Neural cell (in vitro differentiated cells): Measurements from ENCODE around the gene ARHGEF16.

Source experiments
- EP300 ChIP-seq: fragments of 450-650 bp; conservative IDR thresholded peaks from 2 replicates; pipeline ENCODE4 v1.6.1; 2014; ENCODE audit warnings: antibody characterized with exemption, mild to moderate bottlenecking, moderate library complexity; ENCODE audit not compliant: poor library complexity, severe bottlenecking
- EZH2 ChIP-seq: fragments of 200-600, 300-800 bp; shearing (Covaris generic), sonication (generic); IDR thresholded peaks from 2 replicates; pipeline ENCODE4 v1.6.1; 2014; ENCODE audit warnings: antibody characterized with exemption, low read length, borderline replicate concordance, mild to moderate bottlenecking; ENCODE audit not compliant: insufficient read depth, poor library complexity, severe bottlenecking
- MXI1 ChIP-seq: fragments of 450-650 bp; conservative IDR thresholded peaks from 2 replicates; pipeline ENCODE4 v1.6.1; 2014; ENCODE audit warnings: antibody characterized with exemption, mild to moderate bottlenecking; ENCODE audit not compliant: poor library complexity, severe bottlenecking
- POLR2AphosphoS5 ChIP-seq: IDR thresholded peaks from 2 replicates; pipeline ENCODE4 v1.6.1; 2012
- RAD21 ChIP-seq: fragments of 450-650 bp; conservative IDR thresholded peaks from 2 replicates; pipeline ENCODE4 v1.6.1; 2014; ENCODE audit warnings: antibody characterized with exemption, mild to moderate bottlenecking, moderate library complexity
- TAF1 ChIP-seq: IDR thresholded peaks from 2 replicates; pipeline ENCODE4 v1.6.1; 2012; ENCODE audit warnings: low read depth
- TF ChIP-seq, protein P1 (sequence below): fragments of 450-650 bp; IDR thresholded peaks from 2 replicates; pipeline ENCODE4 v1.5.1; 2014; ENCODE audit warnings: antibody characterized with exemption, mild to moderate bottlenecking, moderate library complexity; ENCODE audit not compliant: poor library complexity, severe bottlenecking
- TF ChIP-seq, protein P2 (sequence below): IDR thresholded peaks from 2 replicates; pipeline ENCODE4 v1.6.1; 2012; ENCODE audit warnings: borderline replicate concordance

DNA sequence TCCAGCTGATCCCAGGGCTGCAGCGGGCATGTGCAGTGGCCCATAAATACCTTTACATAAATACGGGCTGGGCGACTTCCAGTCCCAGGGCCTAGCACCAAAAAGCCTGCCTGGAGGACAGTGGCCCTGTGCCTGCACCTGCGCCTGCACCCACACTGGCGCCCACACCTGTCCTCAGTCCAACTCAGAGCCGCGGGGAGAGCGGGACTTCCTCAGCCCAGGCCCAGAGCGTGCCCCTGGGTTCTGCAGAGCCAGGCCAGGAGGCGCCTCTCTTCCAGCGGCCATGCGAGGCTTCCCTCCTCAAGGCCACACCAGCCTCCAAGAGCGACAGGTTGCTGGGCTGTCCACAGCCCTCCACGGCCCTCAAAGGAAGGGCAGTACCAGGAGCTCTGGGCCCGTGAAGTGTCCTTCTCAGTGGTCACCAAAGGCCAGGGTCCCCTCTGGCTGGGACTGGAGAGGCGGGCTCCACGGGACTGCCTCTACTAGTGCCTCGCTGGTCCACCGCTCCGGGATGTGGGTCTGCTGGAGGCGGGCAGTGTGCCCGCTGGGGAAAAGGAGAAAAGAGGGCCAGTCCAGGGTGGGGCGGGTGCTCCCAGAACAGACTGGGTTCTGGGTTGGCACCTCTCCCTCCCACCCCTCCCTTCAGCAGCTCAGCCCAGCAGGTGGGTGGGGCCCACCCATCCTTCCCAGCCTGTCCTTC is 35.7 kb downstream of the ARHGEF16 start:
- TF ChIP-seq RAD21 (no peak), MXI1 (no peak), EP300 (no peak), TAF1 (no peak), POLR2AphosphoS5 (no peak), EZH2 (no peak)
- TF ChIP-seq, protein P1, sequence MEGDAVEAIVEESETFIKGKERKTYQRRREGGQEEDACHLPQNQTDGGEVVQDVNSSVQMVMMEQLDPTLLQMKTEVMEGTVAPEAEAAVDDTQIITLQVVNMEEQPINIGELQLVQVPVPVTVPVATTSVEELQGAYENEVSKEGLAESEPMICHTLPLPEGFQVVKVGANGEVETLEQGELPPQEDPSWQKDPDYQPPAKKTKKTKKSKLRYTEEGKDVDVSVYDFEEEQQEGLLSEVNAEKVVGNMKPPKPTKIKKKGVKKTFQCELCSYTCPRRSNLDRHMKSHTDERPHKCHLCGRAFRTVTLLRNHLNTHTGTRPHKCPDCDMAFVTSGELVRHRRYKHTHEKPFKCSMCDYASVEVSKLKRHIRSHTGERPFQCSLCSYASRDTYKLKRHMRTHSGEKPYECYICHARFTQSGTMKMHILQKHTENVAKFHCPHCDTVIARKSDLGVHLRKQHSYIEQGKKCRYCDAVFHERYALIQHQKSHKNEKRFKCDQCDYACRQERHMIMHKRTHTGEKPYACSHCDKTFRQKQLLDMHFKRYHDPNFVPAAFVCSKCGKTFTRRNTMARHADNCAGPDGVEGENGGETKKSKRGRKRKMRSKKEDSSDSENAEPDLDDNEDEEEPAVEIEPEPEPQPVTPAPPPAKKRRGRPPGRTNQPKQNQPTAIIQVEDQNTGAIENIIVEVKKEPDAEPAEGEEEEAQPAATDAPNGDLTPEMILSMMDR = no peak
- TF ChIP-seq, protein P2, sequence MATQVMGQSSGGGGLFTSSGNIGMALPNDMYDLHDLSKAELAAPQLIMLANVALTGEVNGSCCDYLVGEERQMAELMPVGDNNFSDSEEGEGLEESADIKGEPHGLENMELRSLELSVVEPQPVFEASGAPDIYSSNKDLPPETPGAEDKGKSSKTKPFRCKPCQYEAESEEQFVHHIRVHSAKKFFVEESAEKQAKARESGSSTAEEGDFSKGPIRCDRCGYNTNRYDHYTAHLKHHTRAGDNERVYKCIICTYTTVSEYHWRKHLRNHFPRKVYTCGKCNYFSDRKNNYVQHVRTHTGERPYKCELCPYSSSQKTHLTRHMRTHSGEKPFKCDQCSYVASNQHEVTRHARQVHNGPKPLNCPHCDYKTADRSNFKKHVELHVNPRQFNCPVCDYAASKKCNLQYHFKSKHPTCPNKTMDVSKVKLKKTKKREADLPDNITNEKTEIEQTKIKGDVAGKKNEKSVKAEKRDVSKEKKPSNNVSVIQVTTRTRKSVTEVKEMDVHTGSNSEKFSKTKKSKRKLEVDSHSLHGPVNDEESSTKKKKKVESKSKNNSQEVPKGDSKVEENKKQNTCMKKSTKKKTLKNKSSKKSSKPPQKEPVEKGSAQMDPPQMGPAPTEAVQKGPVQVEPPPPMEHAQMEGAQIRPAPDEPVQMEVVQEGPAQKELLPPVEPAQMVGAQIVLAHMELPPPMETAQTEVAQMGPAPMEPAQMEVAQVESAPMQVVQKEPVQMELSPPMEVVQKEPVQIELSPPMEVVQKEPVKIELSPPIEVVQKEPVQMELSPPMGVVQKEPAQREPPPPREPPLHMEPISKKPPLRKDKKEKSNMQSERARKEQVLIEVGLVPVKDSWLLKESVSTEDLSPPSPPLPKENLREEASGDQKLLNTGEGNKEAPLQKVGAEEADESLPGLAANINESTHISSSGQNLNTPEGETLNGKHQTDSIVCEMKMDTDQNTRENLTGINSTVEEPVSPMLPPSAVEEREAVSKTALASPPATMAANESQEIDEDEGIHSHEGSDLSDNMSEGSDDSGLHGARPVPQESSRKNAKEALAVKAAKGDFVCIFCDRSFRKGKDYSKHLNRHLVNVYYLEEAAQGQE = no peak
